ENCODE data around the gene OR52B2.
A peak's percentile ranks its signal among the peaks of the same experiment; 100 is the strongest.

The OR52B2 gene

GRCh38 chr11:6170226-6170625 is at the start of gene OR52B2:
TSS of gene OR52B2 (minus strand) at chr11:6170326. CDS start at chr11:6170326, 0 bp downstream.
- H3K4me1 Mint-ChIP-seq: no peaks in the 10 kb centered on the region
- peaks cover 39% of the 10 kb centered on the region for H3K27me3 Mint-ChIP-seq
- ATAC-seq (replicated peaks; ENCODE audit: extremely low read depth, poor library complexity, severe bottlenecking) (no peak), DNase-seq (ENCODE audit: low spot score in 2 of 2) (no peak)
- no peak within 1 kb of the TSS for H3K4me3 Mint-ChIP-seq
- no peak within 1 kb of the TSS for H3K27ac Mint-ChIP-seq (ENCODE audit: low read depth)
- H3K36me3 Mint-ChIP-seq (ENCODE audit: insufficient read depth): no peaks in the 10 kb centered on the region
- no peaks in the 10 kb centered on the region for H3K9me3 Mint-ChIP-seq

DNA sequence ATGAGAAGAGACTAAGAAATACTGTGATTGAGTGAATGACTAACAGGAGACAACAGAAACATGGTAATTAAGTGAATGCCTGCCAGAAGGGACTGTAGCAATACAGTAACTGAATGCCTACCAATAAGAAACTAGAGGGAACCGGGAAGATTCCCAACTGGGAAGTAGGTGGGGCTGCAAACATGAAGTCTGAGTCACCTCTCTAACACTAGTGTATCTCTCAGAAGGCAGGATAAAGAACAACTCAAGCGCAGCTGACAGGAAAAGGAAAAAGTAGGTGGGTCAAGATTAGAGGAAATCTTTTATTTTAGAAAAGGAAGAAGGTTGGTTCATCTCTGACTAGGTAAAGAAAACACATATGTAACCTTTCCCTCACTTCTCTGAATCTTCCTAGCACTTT is 49.2 kb upstream of the OR52B2 start:
- H3K9me3 Mint-ChIP-seq: no peaks in the 10 kb centered on the region
- ATAC-seq (replicated peaks; ENCODE audit: extremely low read depth, poor library complexity, severe bottlenecking): no peak
- peaks cover 16% of the 10 kb centered on the region for H3K4me1 Mint-ChIP-seq
- no peak overlapping the region for H3K4me3 Mint-ChIP-seq
- no peak overlapping the region for H3K27ac Mint-ChIP-seq (ENCODE audit: low read depth)
- peaks cover 43% of the 10 kb centered on the region for H3K36me3 Mint-ChIP-seq (ENCODE audit: insufficient read depth)
- no peak for DNase-seq (ENCODE audit: low spot score in 2 of 2)
- no peaks in the 10 kb centered on the region for H3K27me3 Mint-ChIP-seq

DNA sequence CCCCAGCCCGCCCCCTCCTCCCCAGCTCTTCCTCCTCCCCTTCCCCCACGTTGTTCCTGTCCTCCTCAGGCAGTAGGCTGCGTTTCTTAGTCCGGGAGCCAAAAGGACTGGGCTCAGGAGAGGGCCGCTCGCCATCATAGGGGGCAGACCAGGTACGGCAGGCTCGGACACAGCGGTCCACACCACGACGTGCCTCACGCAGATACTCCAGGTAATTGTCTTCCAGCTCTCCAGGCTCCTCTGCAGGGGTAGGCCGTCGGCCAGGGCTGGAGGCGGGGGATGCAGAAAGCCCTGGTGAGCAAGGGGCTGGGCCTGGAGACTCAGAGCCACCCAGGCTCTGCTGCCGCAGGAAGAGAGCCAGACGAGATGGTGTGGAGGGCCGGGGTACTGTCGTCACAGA is 47.6 kb upstream of the OR52B2 start:
- Mint-ChIP-seq H3K27ac (ENCODE audit: low read depth) (peak overlapping the region; percentile 9), H3K9me3 (no peaks in the 10 kb centered on the region), H3K4me1 (peaks cover 16% of the 10 kb centered on the region), H3K36me3 (ENCODE audit: insufficient read depth) (peaks cover 42% of the 10 kb centered on the region), H3K27me3 (no peaks in the 10 kb centered on the region), H3K4me3 (no peak overlapping the region)
- ATAC-seq (replicated peaks; ENCODE audit: extremely low read depth, poor library complexity, severe bottlenecking) (no peak), DNase-seq (ENCODE audit: low spot score in 2 of 2) (no peak)

GRCh38 chr11:6216501-6216900 is 46.4 kb upstream of the OR52B2 start:
- Mint-ChIP-seq H3K36me3 (ENCODE audit: insufficient read depth) (peaks cover 36% of the 10 kb centered on the region), H3K27me3 (no peaks in the 10 kb centered on the region), H3K4me3 (no peak overlapping the region), H3K27ac (ENCODE audit: low read depth) (no peak overlapping the region), H3K4me1 (peaks cover 10% of the 10 kb centered on the region), H3K9me3 (no peaks in the 10 kb centered on the region)
- ATAC-seq (replicated peaks; ENCODE audit: extremely low read depth, poor library complexity, severe bottlenecking) (no peak), DNase-seq (ENCODE audit: low spot score in 2 of 2) (no peak)

GRCh38 chr11:6214530-6214929 is 44.4 kb upstream of the OR52B2 start:
- no peaks in the 10 kb centered on the region for H3K27me3 Mint-ChIP-seq
- ATAC-seq (replicated peaks; ENCODE audit: extremely low read depth, poor library complexity, severe bottlenecking) (no peak), DNase-seq (ENCODE audit: low spot score in 2 of 2) (no peak)
- no peaks in the 10 kb centered on the region for H3K9me3 Mint-ChIP-seq
- peaks cover 6% of the 10 kb centered on the region for H3K4me1 Mint-ChIP-seq
- H3K4me3 Mint-ChIP-seq: no peak overlapping the region
- no peak overlapping the region for H3K27ac Mint-ChIP-seq (ENCODE audit: low read depth)
- H3K36me3 Mint-ChIP-seq (ENCODE audit: insufficient read depth): peaks cover 34% of the 10 kb centered on the region

DNA sequence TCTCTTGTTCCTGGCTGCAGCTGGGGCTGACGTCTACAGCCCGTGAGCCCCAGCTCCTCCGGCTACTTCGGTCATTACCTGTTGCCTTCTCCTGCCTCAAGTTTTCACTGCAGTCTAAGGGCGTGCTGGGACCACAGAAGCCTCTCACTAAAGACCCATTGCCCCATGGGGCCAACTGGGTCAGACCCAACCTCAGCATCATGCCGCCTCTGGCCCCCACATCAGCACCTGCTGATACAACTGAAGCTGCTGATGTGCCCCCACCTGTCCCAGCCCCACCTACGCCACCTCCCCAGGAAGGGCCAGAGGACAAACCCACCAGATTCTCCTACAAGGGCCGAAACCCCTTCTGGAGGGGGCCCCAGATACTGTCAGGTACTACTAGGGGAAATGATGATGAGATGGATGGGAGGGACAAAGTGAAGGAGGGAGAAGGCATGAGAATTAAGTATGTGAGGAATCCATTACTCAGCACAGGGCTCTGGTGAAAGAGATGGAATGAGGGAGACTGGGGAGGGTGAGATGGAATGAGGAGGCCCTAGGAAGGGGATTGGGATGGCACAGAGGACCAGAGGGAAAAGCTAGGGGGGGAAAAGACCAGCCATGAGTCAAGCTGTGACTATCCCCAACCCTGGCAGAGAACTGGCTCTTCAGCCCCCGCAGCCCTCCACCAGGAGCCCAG is 40.3 kb upstream of the OR52B2 start:
- peaks cover 17% of the 10 kb centered on the region for H3K36me3 Mint-ChIP-seq (ENCODE audit: insufficient read depth)
- DNase-seq (ENCODE audit: low spot score in 2 of 2) (no peak), ATAC-seq (replicated peaks; ENCODE audit: extremely low read depth, poor library complexity, severe bottlenecking) (no peak)
- no peaks in the 10 kb centered on the region for H3K27me3 Mint-ChIP-seq
- H3K4me1 Mint-ChIP-seq: peaks cover 6% of the 10 kb centered on the region
- no peak overlapping the region for H3K4me3 Mint-ChIP-seq
- no peaks in the 10 kb centered on the region for H3K9me3 Mint-ChIP-seq
- H3K27ac Mint-ChIP-seq (ENCODE audit: low read depth): no peak overlapping the region

DNA sequence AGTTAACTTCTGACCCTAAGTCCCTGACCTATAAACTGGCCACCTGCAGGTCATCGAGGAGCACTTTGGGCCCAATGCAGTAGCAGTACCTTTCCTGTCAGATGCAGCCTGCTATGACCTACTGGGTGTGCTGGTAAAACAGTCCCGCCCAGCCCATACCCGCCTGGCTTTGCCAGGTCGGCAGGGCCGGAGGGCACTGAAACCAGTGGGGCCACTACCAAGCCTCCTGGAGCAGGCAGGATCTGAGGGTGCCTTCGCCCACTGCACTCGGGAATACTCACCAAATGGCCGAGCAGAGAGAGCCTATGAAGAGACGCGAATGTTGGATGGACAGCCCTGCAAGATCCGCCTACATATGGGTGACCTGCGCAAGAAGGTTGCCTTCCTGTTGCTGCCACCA is 39.7 kb upstream of the OR52B2 start:
- Mint-ChIP-seq H3K4me1 (peaks cover 11% of the 10 kb centered on the region), H3K27ac (ENCODE audit: low read depth) (no peak overlapping the region), H3K36me3 (ENCODE audit: insufficient read depth) (peaks cover 13% of the 10 kb centered on the region), H3K9me3 (no peaks in the 10 kb centered on the region), H3K27me3 (no peaks in the 10 kb centered on the region), H3K4me3 (no peak overlapping the region)
- DNase-seq (ENCODE audit: low spot score in 2 of 2): no peak
- no peak for ATAC-seq (replicated peaks; ENCODE audit: extremely low read depth, poor library complexity, severe bottlenecking)

GRCh38 chr11:6206456-6207180 is 36.5 kb upstream of the OR52B2 start:
- Mint-ChIP-seq H3K4me3 (no peak overlapping the region), H3K27ac (ENCODE audit: low read depth) (no peak overlapping the region), H3K4me1 (peaks cover 40% of the 10 kb centered on the region), H3K36me3 (ENCODE audit: insufficient read depth) (peaks cover 12% of the 10 kb centered on the region), H3K27me3 (no peaks in the 10 kb centered on the region), H3K9me3 (no peaks in the 10 kb centered on the region)
- DNase-seq (ENCODE audit: low spot score in 2 of 2) (no peak), ATAC-seq (replicated peaks; ENCODE audit: extremely low read depth, poor library complexity, severe bottlenecking) (no peak)

GRCh38 chr11:6205366-6205765 is 35.2 kb upstream of the OR52B2 start, which contains the start of gene C11orf42:
TSS of gene C11orf42 (plus strand) at chr11:6205557. CDS start at chr11:6205616, 59 bp downstream.
- H3K27ac Mint-ChIP-seq (ENCODE audit: low read depth): no peak within 1 kb of the TSS
- H3K9me3 Mint-ChIP-seq: peaks cover 4% of the 10 kb centered on the region
- peaks cover 11% of the 10 kb centered on the region for H3K36me3 Mint-ChIP-seq (ENCODE audit: insufficient read depth)
- peaks cover 53% of the 10 kb centered on the region for H3K4me1 Mint-ChIP-seq
- no peaks in the 10 kb centered on the region for H3K27me3 Mint-ChIP-seq
- DNase-seq (ENCODE audit: low spot score in 2 of 2) (no peak), ATAC-seq (replicated peaks; ENCODE audit: extremely low read depth, poor library complexity, severe bottlenecking) (no peak)
- no peak within 1 kb of the TSS for H3K4me3 Mint-ChIP-seq

DNA sequence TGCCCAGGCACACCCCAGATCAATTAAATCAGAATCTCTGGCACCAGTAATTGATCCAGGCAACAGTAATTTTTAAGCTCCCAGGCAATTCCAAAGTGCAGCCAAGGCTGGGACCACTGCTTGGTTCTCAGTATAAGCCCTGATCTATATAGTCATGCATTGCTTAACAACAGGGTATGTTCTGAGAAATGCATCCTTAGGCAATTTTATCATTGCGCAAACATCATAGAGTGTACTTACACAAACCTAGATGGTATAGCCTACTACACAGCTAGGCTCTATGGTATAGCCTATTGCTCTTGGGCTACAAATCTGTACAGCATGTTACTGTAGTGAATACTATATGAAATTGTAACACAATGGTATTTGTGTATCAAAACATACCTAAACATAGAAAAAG is 34.6 kb upstream of the OR52B2 start:
- no peak overlapping the region for H3K4me3 Mint-ChIP-seq
- peaks cover 10% of the 10 kb centered on the region for H3K36me3 Mint-ChIP-seq (ENCODE audit: insufficient read depth)
- no peak for DNase-seq (ENCODE audit: low spot score in 2 of 2)
- no peak for ATAC-seq (replicated peaks; ENCODE audit: extremely low read depth, poor library complexity, severe bottlenecking)
- H3K27ac Mint-ChIP-seq (ENCODE audit: low read depth): no peak overlapping the region
- H3K9me3 Mint-ChIP-seq: peaks cover 4% of the 10 kb centered on the region
- H3K4me1 Mint-ChIP-seq: peaks cover 59% of the 10 kb centered on the region
- no peaks in the 10 kb centered on the region for H3K27me3 Mint-ChIP-seq

GRCh38 chr11:6203327-6203726 is 33.2 kb upstream of the OR52B2 start:
- ATAC-seq (replicated peaks; ENCODE audit: extremely low read depth, poor library complexity, severe bottlenecking) (peak; percentile 48), DNase-seq (ENCODE audit: low spot score in 2 of 2) (no peak)
- peaks cover 4% of the 10 kb centered on the region for H3K9me3 Mint-ChIP-seq
- peak overlapping the region; percentile 49 for H3K4me3 Mint-ChIP-seq
- H3K4me1 Mint-ChIP-seq: peaks cover 65% of the 10 kb centered on the region
- H3K36me3 Mint-ChIP-seq (ENCODE audit: insufficient read depth): peaks cover 10% of the 10 kb centered on the region
- no peaks in the 10 kb centered on the region for H3K27me3 Mint-ChIP-seq
- peak overlapping the region; percentile 74 for H3K27ac Mint-ChIP-seq (ENCODE audit: low read depth)

DNA sequence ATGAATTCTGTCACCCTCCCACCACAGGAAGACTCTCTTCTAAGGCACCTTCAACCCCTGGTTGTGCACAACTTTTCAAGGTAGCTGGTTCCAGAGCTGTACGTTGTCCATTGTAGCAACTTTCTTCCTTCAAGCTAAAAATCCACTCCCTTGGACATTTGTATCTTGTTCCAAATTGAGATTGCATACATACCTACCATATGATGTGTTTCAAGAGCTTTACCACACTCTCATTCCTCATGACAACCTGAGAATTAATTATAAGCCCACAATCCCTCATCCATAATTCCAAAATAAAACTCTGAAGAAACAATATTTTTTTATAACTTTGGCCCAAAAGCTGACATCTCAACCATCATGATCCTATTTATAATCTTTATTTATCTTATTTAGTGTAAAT is 31.9 kb upstream of the OR52B2 start:
- ATAC-seq (replicated peaks; ENCODE audit: extremely low read depth, poor library complexity, severe bottlenecking) (no peak), DNase-seq (ENCODE audit: low spot score in 2 of 2) (no peak)
- Mint-ChIP-seq H3K27me3 (no peaks in the 10 kb centered on the region), H3K4me3 (no peak overlapping the region), H3K4me1 (peaks cover 69% of the 10 kb centered on the region), H3K36me3 (ENCODE audit: insufficient read depth) (peaks cover 10% of the 10 kb centered on the region), H3K9me3 (peaks cover 4% of the 10 kb centered on the region), H3K27ac (ENCODE audit: low read depth) (peak overlapping the region; percentile 86)

GRCh38 chr11:6201481-6201880 is 31.4 kb upstream of the OR52B2 start:
- no peaks in the 10 kb centered on the region for H3K27me3 Mint-ChIP-seq
- H3K4me3 Mint-ChIP-seq: peak overlapping the region; percentile 42
- H3K36me3 Mint-ChIP-seq (ENCODE audit: insufficient read depth): peaks cover 10% of the 10 kb centered on the region
- H3K27ac Mint-ChIP-seq (ENCODE audit: low read depth): peak overlapping the region; percentile 86
- H3K4me1 Mint-ChIP-seq: peaks cover 72% of the 10 kb centered on the region
- ATAC-seq (replicated peaks; ENCODE audit: extremely low read depth, poor library complexity, severe bottlenecking): peak; percentile 66
- peaks cover 4% of the 10 kb centered on the region for H3K9me3 Mint-ChIP-seq
- no peak for DNase-seq (ENCODE audit: low spot score in 2 of 2)

Measured in central memory CD8-positive, alpha-beta T cell (primary cell).